WTC11 (cell line): ENCODE measurements around the gene CORO2B. TPM values are rescaled to one million over a fixed set of nuclear protein-coding genes. Genes with fewer than 3 reads are reported as not detected.
A peak's percentile ranks its signal among the peaks of the same experiment; 100 is the strongest.

Source experiments
- ATAC-seq: fragments of 200-7000 bp; cut with Tn5 transposase; 2 replicates; pipeline ENCODE4 v1.10.0; 2021; ENCODE audit warnings: mild to moderate bottlenecking, moderate library complexity
- CTCF ChIA-PET: fragments of 300-600 bp; sonication (Branson Sonifier 250); formaldehyde crosslinking; loops from one replicate; lab custom pipeline; 2021; ENCODE audit warnings: antibody characterized with exemption; lab: Charles Lee
- POLR2A ChIA-PET: fragments of 350-600 bp; sonication (Branson Sonifier 250); formaldehyde crosslinking; loops from one replicate; lab custom pipeline; 2021; ENCODE audit warnings: antibody characterized with exemption; lab: Charles Lee
- DNase-seq: peaks from one replicate; pipeline ENCODE4 v3.0.0; 2021; ENCODE audit warnings: low spot score
- H3K27ac Mint-ChIP-seq: 2 replicates; pipeline ENCODE4 v1.8.0; 2021; ENCODE audit warnings: mixed read lengths
- H3K27me3 Mint-ChIP-seq: 2 replicates; pipeline ENCODE4 v1.8.0; 2021; ENCODE audit warnings: low read depth, mild to moderate bottlenecking, moderate library complexity, mixed read lengths
- H3K36me3 Mint-ChIP-seq: 2 replicates; pipeline ENCODE4 v1.8.0; 2021; ENCODE audit warnings: mixed read lengths
- H3K4me1 Mint-ChIP-seq: 2 replicates; pipeline ENCODE4 v1.8.0; 2022; ENCODE audit warnings: mixed read lengths
- H3K4me3 Mint-ChIP-seq: 2 replicates; pipeline ENCODE4 v1.8.0; 2021; ENCODE audit warnings: mild to moderate bottlenecking, moderate library complexity, mixed read lengths
- H3K9me3 Mint-ChIP-seq: 2 replicates; pipeline ENCODE4 v1.8.0; 2021; ENCODE audit warnings: mixed read lengths
- ATF3 ChIP-seq: sonication (generic); formaldehyde crosslinking; conservative IDR thresholded peaks from 2 replicates; pipeline ENCODE4 v1.8.1; 2022; ENCODE audit warnings: mild to moderate bottlenecking, missing genetic modification reagents
- CDX4 ChIP-seq: fragments of 250-450 bp; sonication (Bioruptor Pico); IDR thresholded peaks from 2 replicates; pipeline ENCODE4 v1.9.0; 2021; ENCODE audit warnings: moderate library complexity, mild to moderate bottlenecking, inconsistent platforms, borderline replicate concordance
- CREM ChIP-seq: sonication (generic); formaldehyde crosslinking; IDR thresholded peaks from 2 replicates; pipeline ENCODE4 v1.8.1; 2022; ENCODE audit warnings: mild to moderate bottlenecking, missing genetic modification reagents, moderate library complexity
- ELF4 ChIP-seq: sonication (generic); formaldehyde crosslinking; IDR thresholded peaks from 2 replicates; pipeline ENCODE4 v1.8.1; 2022; ENCODE audit warnings: low read depth, mild to moderate bottlenecking, moderate library complexity, missing genetic modification reagents
- GTF2I ChIP-seq: fragments of 250-450 bp; sonication (Bioruptor Pico); conservative IDR thresholded peaks from 2 replicates; pipeline ENCODE4 v1.4.0; 2021; ENCODE audit warnings: mild to moderate bottlenecking
- IRF2 ChIP-seq: sonication (generic); formaldehyde crosslinking; IDR thresholded peaks from 2 replicates; pipeline ENCODE4 v1.8.0; 2022; ENCODE audit warnings: low read depth, missing genetic modification reagents, borderline replicate concordance
- MAX ChIP-seq: sonication (generic); formaldehyde crosslinking; IDR thresholded peaks from 2 replicates; pipeline ENCODE4 v1.8.0; 2022; ENCODE audit warnings: mild to moderate bottlenecking, missing genetic modification reagents
- NR2C2 ChIP-seq: sonication (generic); formaldehyde crosslinking; IDR thresholded peaks from 2 replicates; pipeline ENCODE4 v1.8.0; 2022; ENCODE audit warnings: mild to moderate bottlenecking, missing genetic modification reagents
- PREB ChIP-seq: sonication (generic); formaldehyde crosslinking; IDR thresholded peaks from 2 replicates; pipeline ENCODE4 v1.8.1; 2022; ENCODE audit warnings: mild to moderate bottlenecking, missing genetic modification reagents, moderate library complexity, borderline replicate concordance
- SMAD3 ChIP-seq: sonication (generic); formaldehyde crosslinking; IDR thresholded peaks from 2 replicates; pipeline ENCODE4 v1.8.0; 2022; ENCODE audit warnings: missing genetic modification reagents, mild to moderate bottlenecking, borderline replicate concordance
- SP1 ChIP-seq: sonication (generic); formaldehyde crosslinking; conservative IDR thresholded peaks from 2 replicates; pipeline ENCODE4 v1.8.1; 2022; ENCODE audit warnings: missing genetic modification reagents
- TCF7 ChIP-seq: sonication (generic); formaldehyde crosslinking; IDR thresholded peaks from 2 replicates; pipeline ENCODE4 v1.8.0; 2022; ENCODE audit warnings: mild to moderate bottlenecking, low read depth, missing genetic modification reagents, moderate library complexity
- TEAD4 ChIP-seq: sonication (generic); formaldehyde crosslinking; IDR thresholded peaks from 2 replicates; pipeline ENCODE4 v1.8.0; 2022; ENCODE audit warnings: mild to moderate bottlenecking, missing genetic modification reagents
- TP53 ChIP-seq: sonication (generic); formaldehyde crosslinking; IDR thresholded peaks from 2 replicates; pipeline ENCODE4 v1.8.1; 2023; ENCODE audit warnings: mild to moderate bottlenecking, missing genetic modification reagents
- ZNF138 ChIP-seq: sonication (generic); formaldehyde crosslinking; conservative IDR thresholded peaks from 2 replicates; pipeline ENCODE4 v1.8.1; 2022; ENCODE audit warnings: mild to moderate bottlenecking, moderate library complexity, missing genetic modification reagents
- ZNF232 ChIP-seq: sonication (generic); formaldehyde crosslinking; IDR thresholded peaks from 2 replicates; pipeline ENCODE4 v1.8.0; 2022; ENCODE audit warnings: mild to moderate bottlenecking, missing genetic modification reagents
- ZNF281 ChIP-seq: sonication (generic); formaldehyde crosslinking; IDR thresholded peaks from 2 replicates; pipeline ENCODE4 v1.8.0; 2023; ENCODE audit warnings: mild to moderate bottlenecking, missing genetic modification reagents
- ZNF671 ChIP-seq: fragments of 250-450 bp; sonication (Bioruptor Pico); IDR thresholded peaks from 2 replicates; pipeline ENCODE4 v1.8.0; 2021; ENCODE audit warnings: mild to moderate bottlenecking
- total RNA-seq: library from RNA; stranded (reverse); gene quantifications from 3 replicates; pipeline ENCODE4 v1.2.3, GENCODE V29; 2021

Gene CORO2B
- total RNA-seq, 1 experiment from 2014 or later: 4.9 TPM

- Mint-ChIP-seq H3K9me3 (no peaks in the 10 kb centered on the region; the same call in 1 of the 2 replicates), H3K4me3 (no peak overlapping the region), H3K27ac (no peak overlapping the region), H3K36me3 (no peaks in the 10 kb centered on the region; the same call in 1 of the 2 replicates), H3K27me3 (peaks cover 3% of the 10 kb centered on the region), H3K4me1 (peaks cover 35% of the 10 kb centered on the region)
- ChIA-PET POLR2A (no interaction called here), CTCF (interaction anchor here (1.2 to 3.7 kb wide), 2 partner anchors 11 to 108 kb away, joined by 4 to 14 read pairs; no protein-coding TSS in a partner anchor)
- no peak for TF ChIP-seq SMAD3 (CRISPR knock-in tag)
- no peak for TF ChIP-seq ZNF281 (CRISPR knock-in tag)
- TF ChIP-seq PREB (CRISPR knock-in tag): no peak
- TF ChIP-seq MAX: no peak
- TF ChIP-seq TEAD4: no peak
- no peak for TF ChIP-seq ZNF671
- no peak for TF ChIP-seq CDX4 (CRISPR knock-in tag)
- no peak for TF ChIP-seq CREM (CRISPR knock-in tag)
- no peak for TF ChIP-seq GTF2I (CRISPR knock-in tag)
- TF ChIP-seq ELF4 (CRISPR knock-in tag): no peak
- no peak for TF ChIP-seq SP1
- TF ChIP-seq NR2C2 (CRISPR knock-in tag): no peak
- TF ChIP-seq TCF7 (CRISPR knock-in tag): no peak
- TF ChIP-seq IRF2 (CRISPR knock-in tag): no peak
- no peak for TF ChIP-seq ZNF138 (CRISPR knock-in tag)
- no peak for TF ChIP-seq ATF3 (CRISPR knock-in tag)
- no peak for ATAC-seq
- DNase-seq: no peak
Observed at GRCh38 chr15:68565726-68566125, 13.1 kb upstream of the CORO2B start.

- ChIA-PET POLR2A (no interaction called here), CTCF (interaction anchor here (1.6 to 3.7 kb wide), 3 partner anchors 12 to 309 kb away, joined by 6 to 14 read pairs (median 6); no protein-coding TSS in a partner anchor)
- no peak overlapping the region for H3K27ac Mint-ChIP-seq
- no peaks in the 10 kb centered on the region; the same call in 1 of the 2 replicates for H3K9me3 Mint-ChIP-seq
- H3K36me3 Mint-ChIP-seq: no peaks in the 10 kb centered on the region; the same call in 1 of the 2 replicates
- no peak overlapping the region for H3K4me3 Mint-ChIP-seq
- H3K4me1 Mint-ChIP-seq: peaks cover 40% of the 10 kb centered on the region
- H3K27me3 Mint-ChIP-seq: peaks cover 3% of the 10 kb centered on the region; the same call in 1 of the 2 replicates
- DNase-seq (no peak), ATAC-seq (peak; percentile 16; the same call in 1 of the 2 replicates)
- TF ChIP-seq ZNF232 (CRISPR knock-in tag): no peak
- no peak for TF ChIP-seq TP53 (CRISPR knock-in tag)
- TF ChIP-seq CDX4 (CRISPR knock-in tag): no peak
Observed at GRCh38 chr15:68566377-68566954, 12.3 kb upstream of the CORO2B start.
